Muscle layer of duodenum (tissue), 2 donors: Measurements from ENCODE around the gene TMEM238L.

Experiments
- H3K27ac ChIP-seq: one replicate; pipeline ENCODE4 v1.7.0; 2013; ENCODE audit warnings: mild to moderate bottlenecking, low read length
- H3K27me3 ChIP-seq: one replicate; pipeline ENCODE4 v1.7.0; 2013; ENCODE audit warnings: low read depth, mild to moderate bottlenecking, control low read depth, low read length
- H3K36me3 ChIP-seq, 2 donors: one replicate each; pipeline ENCODE4 v1.7.0; 2013; ENCODE audit warnings: low read length in 2 of 2, control low read depth in 1 of 2, mild to moderate bottlenecking in 1 of 2; ENCODE audit not compliant: insufficient read depth in 2 of 2, control insufficient read depth in 1 of 2
- H3K4me1 ChIP-seq, 2 donors: one replicate each; pipeline ENCODE4 v1.7.0; 2013; ENCODE audit warnings: low read length in 2 of 2, mild to moderate bottlenecking in 2 of 2, control low read depth in 1 of 2, moderate library complexity in 1 of 2; ENCODE audit not compliant: insufficient read depth in 2 of 2, control insufficient read depth in 1 of 2
- H3K4me3 ChIP-seq, 2 donors: one replicate each; pipeline ENCODE4 v1.7.0; 2013; ENCODE audit warnings: low read length in 2 of 2, low read depth in 1 of 2, mild to moderate bottlenecking in 1 of 2
- H3K9me3 ChIP-seq, 2 donors: one replicate each; pipeline ENCODE4 v1.7.0; 2013; ENCODE audit warnings: low read length in 2 of 2, control low read depth in 1 of 2, mild to moderate bottlenecking in 1 of 2; ENCODE audit not compliant: control insufficient read depth in 1 of 2
- donor health status: healthy.

Gene TMEM238L

GRCh38 chr17:10772425-10773380 is 31.2 kb downstream of the TMEM238L start:
- Histone ChIP-seq H3K27me3 (no peaks in the 10 kb centered on the region), H3K27ac (no peak overlapping the region), H3K4me3 (no peak overlapping the region), H3K4me1 (peaks cover 0 to 4% of the 10 kb centered on the region in 2 donors), H3K36me3 (no peaks in the 10 kb centered on the region), H3K9me3 (peaks cover 0 to 9% of the 10 kb centered on the region in 2 donors)

GRCh38 chr17:10771148-10771547 is 32.8 kb downstream of the TMEM238L start:
- no peak overlapping the region for H3K4me3 ChIP-seq
- no peaks in the 10 kb centered on the region for H3K36me3 ChIP-seq
- H3K4me1 ChIP-seq: peaks cover 0 to 4% of the 10 kb centered on the region in 2 donors
- H3K9me3 ChIP-seq: peaks cover 0 to 14% of the 10 kb centered on the region in 2 donors
- no peak overlapping the region for H3K27ac ChIP-seq
- no peaks in the 10 kb centered on the region for H3K27me3 ChIP-seq

- no peaks in the 10 kb centered on the region for H3K27me3 ChIP-seq
- H3K36me3 ChIP-seq: no peaks in the 10 kb centered on the region
- no peak overlapping the region for H3K27ac ChIP-seq
- peaks cover 0 to 4% of the 10 kb centered on the region in 2 donors for H3K4me1 ChIP-seq
- H3K9me3 ChIP-seq: peaks cover 0 to 16% of the 10 kb centered on the region in 2 donors
- H3K4me3 ChIP-seq: no peak overlapping the region
These were observed 34.1 kb downstream of the TMEM238L start for GRCh38 chr17:10769840-10770239.

GRCh38 chr17:10768750-10769251 is 35.1 kb downstream of the TMEM238L start:
- no peaks in the 10 kb centered on the region for H3K36me3 ChIP-seq
- peaks cover 0 to 4% of the 10 kb centered on the region in 2 donors for H3K4me1 ChIP-seq
- peaks cover 0 to 16% of the 10 kb centered on the region in 2 donors for H3K9me3 ChIP-seq
- no peak overlapping the region for H3K4me3 ChIP-seq
- H3K27ac ChIP-seq: no peak overlapping the region
- H3K27me3 ChIP-seq: no peaks in the 10 kb centered on the region

GRCh38 chr17:10767232-10767631 is 36.7 kb downstream of the TMEM238L start:
- peaks cover 0 to 14% of the 10 kb centered on the region in 2 donors for H3K9me3 ChIP-seq
- no peaks in the 10 kb centered on the region for H3K36me3 ChIP-seq
- H3K27me3 ChIP-seq: no peaks in the 10 kb centered on the region
- peaks cover 0 to 4% of the 10 kb centered on the region in 2 donors for H3K4me1 ChIP-seq
- H3K4me3 ChIP-seq: no peak overlapping the region
- H3K27ac ChIP-seq: no peak overlapping the region

- Histone ChIP-seq H3K27ac (no peak overlapping the region), H3K27me3 (no peaks in the 10 kb centered on the region), H3K4me1 (no peaks in the 10 kb centered on the region), H3K9me3 (peaks cover 0 to 7% of the 10 kb centered on the region in 2 donors), H3K4me3 (no peak overlapping the region), H3K36me3 (no peaks in the 10 kb centered on the region)
These were observed 41.9 kb downstream of the TMEM238L start for GRCh38 chr17:10762037-10762436.

GRCh38 chr17:10761281-10761680 is 42.6 kb downstream of the TMEM238L start:
- H3K4me3 ChIP-seq: no peak overlapping the region
- peaks cover 0 to 3% of the 10 kb centered on the region in 2 donors for H3K9me3 ChIP-seq
- H3K4me1 ChIP-seq: no peaks in the 10 kb centered on the region
- H3K27me3 ChIP-seq: no peaks in the 10 kb centered on the region
- no peak overlapping the region for H3K27ac ChIP-seq
- H3K36me3 ChIP-seq: no peaks in the 10 kb centered on the region

- no peak overlapping the region for H3K4me3 ChIP-seq
- no peaks in the 10 kb centered on the region for H3K9me3 ChIP-seq
- no peaks in the 10 kb centered on the region for H3K36me3 ChIP-seq
- H3K27ac ChIP-seq: no peak overlapping the region
- H3K4me1 ChIP-seq: no peaks in the 10 kb centered on the region
- no peaks in the 10 kb centered on the region for H3K27me3 ChIP-seq
These were observed 45.8 kb downstream of the TMEM238L start for GRCh38 chr17:10758062-10758461.

GRCh38 chr17:10757647-10758046 is 46.3 kb downstream of the TMEM238L start:
- Histone ChIP-seq H3K27me3 (no peaks in the 10 kb centered on the region), H3K36me3 (no peaks in the 10 kb centered on the region), H3K27ac (no peak overlapping the region), H3K4me1 (no peaks in the 10 kb centered on the region), H3K4me3 (no peak overlapping the region), H3K9me3 (no peaks in the 10 kb centered on the region)

GRCh38 chr17:10757067-10757466 is 46.8 kb downstream of the TMEM238L start:
- H3K4me3 ChIP-seq: no peak overlapping the region
- no peaks in the 10 kb centered on the region for H3K36me3 ChIP-seq
- H3K9me3 ChIP-seq: no peaks in the 10 kb centered on the region
- H3K27me3 ChIP-seq: no peaks in the 10 kb centered on the region
- no peaks in the 10 kb centered on the region for H3K4me1 ChIP-seq
- H3K27ac ChIP-seq: no peak overlapping the region

- H3K36me3 ChIP-seq: no peaks in the 10 kb centered on the region
- H3K27me3 ChIP-seq: no peaks in the 10 kb centered on the region
- H3K27ac ChIP-seq: no peak overlapping the region
- no peaks in the 10 kb centered on the region for H3K4me1 ChIP-seq
- no peaks in the 10 kb centered on the region for H3K9me3 ChIP-seq
- no peak overlapping the region for H3K4me3 ChIP-seq
These were observed 47.3 kb downstream of the TMEM238L start for GRCh38 chr17:10756619-10757018.
